ENCODE data around the gene SPAG16.

Gene SPAG16

GRCh38 chr2:214410918-214411554 is 1126.8 kb downstream of the SPAG16 start, which contains the start of gene VWC2L:
TSS of gene VWC2L (plus strand) at chr2:214411054. CDS start at chr2:214414194, 3,140 bp downstream.
- TF ChIP-seq EZH2phosphoT487 (IDR thresholded peaks at IDR 0.05; ENCODE audit: low read depth), result no peak
- TF ChIP-seq, protein P1, sequence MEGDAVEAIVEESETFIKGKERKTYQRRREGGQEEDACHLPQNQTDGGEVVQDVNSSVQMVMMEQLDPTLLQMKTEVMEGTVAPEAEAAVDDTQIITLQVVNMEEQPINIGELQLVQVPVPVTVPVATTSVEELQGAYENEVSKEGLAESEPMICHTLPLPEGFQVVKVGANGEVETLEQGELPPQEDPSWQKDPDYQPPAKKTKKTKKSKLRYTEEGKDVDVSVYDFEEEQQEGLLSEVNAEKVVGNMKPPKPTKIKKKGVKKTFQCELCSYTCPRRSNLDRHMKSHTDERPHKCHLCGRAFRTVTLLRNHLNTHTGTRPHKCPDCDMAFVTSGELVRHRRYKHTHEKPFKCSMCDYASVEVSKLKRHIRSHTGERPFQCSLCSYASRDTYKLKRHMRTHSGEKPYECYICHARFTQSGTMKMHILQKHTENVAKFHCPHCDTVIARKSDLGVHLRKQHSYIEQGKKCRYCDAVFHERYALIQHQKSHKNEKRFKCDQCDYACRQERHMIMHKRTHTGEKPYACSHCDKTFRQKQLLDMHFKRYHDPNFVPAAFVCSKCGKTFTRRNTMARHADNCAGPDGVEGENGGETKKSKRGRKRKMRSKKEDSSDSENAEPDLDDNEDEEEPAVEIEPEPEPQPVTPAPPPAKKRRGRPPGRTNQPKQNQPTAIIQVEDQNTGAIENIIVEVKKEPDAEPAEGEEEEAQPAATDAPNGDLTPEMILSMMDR (IDR thresholded peaks at IDR 0.05; ENCODE audit: low read depth, low read length), result no peak
- Histone ChIP-seq H3K27me3 (ENCODE audit: low read depth, low read length) (no peaks in the 10 kb centered on the region), H3K9me3 (ENCODE audit: insufficient read depth, low read length) (no peaks in the 10 kb centered on the region), H3K9ac (ENCODE audit: low read length) (no peak within 1 kb of the TSS), H4K20me1 (ENCODE audit: insufficient read depth, low read length) (no peaks in the 10 kb centered on the region), H2AFZ (ENCODE audit: low read depth, low read length) (no peak within 1 kb of the TSS), H3K4me1 (ENCODE audit: low read length) (no peaks in the 10 kb centered on the region), H3K79me2 (ENCODE audit: low read length) (no peaks in the 10 kb centered on the region), H3K4me2 (ENCODE audit: low read length) (no peak within 1 kb of the TSS), H3K4me3 (ENCODE audit: low read length) (no peak within 1 kb of the TSS), H3K36me3 (replicated peaks; ENCODE audit: low read depth, low read length) (no peaks in the 10 kb centered on the region), H3K27ac (ENCODE audit: low read length) (no peak within 1 kb of the TSS)

GRCh38 chr2:214412679-214413078 is 1128.4 kb downstream of the SPAG16 start:
- no peak overlapping the region for H3K4me3 ChIP-seq (ENCODE audit: low read length)
- H3K27ac ChIP-seq (ENCODE audit: low read length), result no peak overlapping the region
- no peak overlapping the region for H3K4me2 ChIP-seq (ENCODE audit: low read length)
- H3K9ac ChIP-seq (ENCODE audit: low read length), result no peak overlapping the region
- no peak overlapping the region for H2AFZ ChIP-seq (ENCODE audit: low read depth, low read length)
- no peak for TF ChIP-seq EZH2phosphoT487 (IDR thresholded peaks at IDR 0.05; ENCODE audit: low read depth)
- TF ChIP-seq, protein P1 (IDR thresholded peaks at IDR 0.05; ENCODE audit: low read depth, low read length), result no peak
- H3K4me1 ChIP-seq (ENCODE audit: low read length), result no peaks in the 10 kb centered on the region
- no peaks in the 10 kb centered on the region for H3K27me3 ChIP-seq (ENCODE audit: low read depth, low read length)
- no peaks in the 10 kb centered on the region for H3K36me3 ChIP-seq (replicated peaks; ENCODE audit: low read depth, low read length)
- H3K9me3 ChIP-seq (ENCODE audit: insufficient read depth, low read length), result no peaks in the 10 kb centered on the region
- H4K20me1 ChIP-seq (ENCODE audit: insufficient read depth, low read length), result no peaks in the 10 kb centered on the region
- H3K79me2 ChIP-seq (ENCODE audit: low read length), result no peaks in the 10 kb centered on the region

- no peak overlapping the region for H3K27ac ChIP-seq (ENCODE audit: low read length)
- no peak overlapping the region for H3K9ac ChIP-seq (ENCODE audit: low read length)
- no peak overlapping the region for H3K4me3 ChIP-seq (ENCODE audit: low read length)
- H3K4me1 ChIP-seq (ENCODE audit: low read length), result no peaks in the 10 kb centered on the region
- H3K27me3 ChIP-seq (ENCODE audit: low read depth, low read length), result no peaks in the 10 kb centered on the region
- H3K9me3 ChIP-seq (ENCODE audit: insufficient read depth, low read length), result no peaks in the 10 kb centered on the region
- TF ChIP-seq EZH2phosphoT487 (IDR thresholded peaks at IDR 0.05; ENCODE audit: low read depth), result no peak
- TF ChIP-seq, protein P1 (IDR thresholded peaks at IDR 0.05; ENCODE audit: low read depth, low read length), result no peak
- H4K20me1 ChIP-seq (ENCODE audit: insufficient read depth, low read length), result no peaks in the 10 kb centered on the region
- no peak overlapping the region for H2AFZ ChIP-seq (ENCODE audit: low read depth, low read length)
- H3K4me2 ChIP-seq (ENCODE audit: low read length), result no peak overlapping the region
- H3K79me2 ChIP-seq (ENCODE audit: low read length), result no peaks in the 10 kb centered on the region
- no peaks in the 10 kb centered on the region for H3K36me3 ChIP-seq (replicated peaks; ENCODE audit: low read depth, low read length)
Measured at GRCh38 chr2:214436470-214436869, 1152.2 kb downstream of the SPAG16 start.

DNA sequence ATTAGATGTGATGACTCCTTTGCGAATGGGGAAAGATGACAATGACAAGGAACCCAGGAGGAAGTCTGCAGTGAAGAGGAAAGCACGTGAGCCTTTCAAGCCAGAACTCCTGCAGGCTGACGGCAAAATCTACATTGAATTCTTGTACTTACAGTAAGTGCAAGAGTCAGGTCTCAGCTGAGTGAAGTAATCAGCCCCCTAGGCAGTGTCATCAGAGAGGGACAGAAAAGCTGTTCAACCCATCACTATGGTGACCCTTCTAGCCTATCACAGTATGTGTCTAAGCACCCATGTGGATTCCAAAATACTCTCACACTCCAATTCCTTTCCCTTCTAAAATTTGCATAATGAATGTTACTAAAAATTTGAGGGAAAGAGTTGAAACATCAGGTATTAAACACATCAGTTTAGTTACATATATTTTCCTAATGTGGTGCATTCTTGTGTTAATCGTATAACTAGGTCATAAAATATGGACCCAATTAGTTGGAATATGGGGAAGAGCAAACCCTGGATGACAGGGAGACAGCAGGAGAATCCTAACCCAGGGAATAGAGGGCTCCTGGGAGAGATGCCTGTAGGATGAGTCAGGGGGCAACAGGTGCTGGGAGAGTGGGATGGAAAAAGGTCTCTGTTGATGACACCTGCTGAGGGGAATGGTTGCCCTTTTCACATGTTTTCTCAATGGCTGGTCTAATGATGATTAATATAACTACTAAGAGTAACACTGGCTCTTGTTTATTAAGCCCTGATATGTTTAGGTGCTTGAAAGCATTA is 1166.0 kb downstream of the SPAG16 start:
- Histone ChIP-seq H3K9ac (ENCODE audit: low read length) (no peak overlapping the region), H3K4me3 (ENCODE audit: low read length) (no peak overlapping the region), H4K20me1 (ENCODE audit: insufficient read depth, low read length) (no peaks in the 10 kb centered on the region), H3K4me2 (ENCODE audit: low read length) (no peak overlapping the region), H3K4me1 (ENCODE audit: low read length) (peaks cover 7% of the 10 kb centered on the region), H3K27me3 (ENCODE audit: low read depth, low read length) (no peaks in the 10 kb centered on the region), H3K79me2 (ENCODE audit: low read length) (no peaks in the 10 kb centered on the region), H3K27ac (ENCODE audit: low read length) (no peak overlapping the region), H2AFZ (ENCODE audit: low read depth, low read length) (no peak overlapping the region), H3K9me3 (ENCODE audit: insufficient read depth, low read length) (no peaks in the 10 kb centered on the region), H3K36me3 (replicated peaks; ENCODE audit: low read depth, low read length) (no peaks in the 10 kb centered on the region)
- no peak for TF ChIP-seq EZH2phosphoT487 (IDR thresholded peaks at IDR 0.05; ENCODE audit: low read depth)
- TF ChIP-seq, protein P1 (IDR thresholded peaks at IDR 0.05; ENCODE audit: low read depth, low read length), result no peak
